GM10266 (cell line): ENCODE measurements around the gene PAGR1.
"Not testable (repeated sequence)": the region's sequence is repeated elsewhere in the genome, so short reads cannot be mapped to it uniquely, and the experiment has no call there.

Experiments
- DNase-seq: peaks from one replicate; pipeline ENCODE4 v3.0.0; 2012; ENCODE audit errors: extremely low spot score
- CTCF ChIP-seq: IDR thresholded peaks from 2 replicates; pipeline ENCODE4 v1.5.1; 2012; ENCODE audit warnings: mild to moderate bottlenecking, low read depth; ENCODE audit not compliant: control insufficient read depth, insufficient read depth; ENCODE audit errors: missing control alignments

PAGR1 gene

GRCh38 chr16:29789775-29790182, 26.2 kb upstream of the PAGR1 start:
- no peak for TF ChIP-seq CTCF
- no peak for DNase-seq

DNA sequence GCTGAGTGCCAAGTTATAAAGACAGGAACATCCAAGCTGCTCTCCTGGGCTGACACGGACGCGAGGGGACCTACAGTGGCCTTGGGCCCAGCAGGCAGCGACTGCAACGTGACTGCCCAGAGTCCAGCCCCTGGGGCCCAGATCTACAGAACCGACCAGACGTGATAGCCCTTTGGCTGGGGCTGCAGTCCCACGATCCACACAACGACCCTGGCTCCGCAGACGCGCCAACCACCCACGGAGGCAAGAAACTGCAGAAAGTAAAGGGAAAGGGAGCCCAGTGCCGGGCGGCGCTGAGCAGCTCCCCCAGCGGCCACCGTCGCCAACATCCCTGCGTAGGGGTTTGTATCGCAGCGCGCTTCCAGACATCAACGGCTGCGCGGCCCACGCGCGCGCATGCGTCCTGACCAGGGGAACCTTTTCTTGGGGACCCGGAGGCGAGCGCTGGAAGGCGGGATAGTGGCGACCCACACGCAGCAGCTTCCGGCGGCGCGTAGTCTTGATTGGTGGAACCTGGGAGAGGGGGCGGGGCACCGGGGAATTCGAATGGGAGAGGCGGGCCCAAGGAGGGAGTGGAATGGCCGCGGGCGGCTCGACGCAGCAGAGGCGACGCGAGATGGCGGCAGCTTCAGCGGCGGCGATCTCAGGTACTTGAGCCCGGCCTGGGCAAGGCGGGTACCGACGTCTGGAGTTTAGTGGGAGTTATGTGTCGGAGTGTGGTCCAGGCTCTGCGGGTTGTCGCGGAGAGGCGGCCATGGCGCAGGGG, 25.6 kb upstream of the PAGR1 start, which contains the start of gene KIF22:
TSS of gene KIF22 (plus strand) at position 569 of the 766 bp plus-strand sequence. CDS start at position 578, 9 bp downstream.
- peak; percentile 84 for TF ChIP-seq CTCF
- DNase-seq: peak; percentile 96

GRCh38 chr16:29790949-29791844, 24.8 kb upstream of the PAGR1 start:
- DNase-seq: no peak
- TF ChIP-seq CTCF: no peak

GRCh38 chr16:29791845-29792807, 23.8 kb upstream of the PAGR1 start:
- no peak for TF ChIP-seq CTCF
- no peak for DNase-seq

DNA sequence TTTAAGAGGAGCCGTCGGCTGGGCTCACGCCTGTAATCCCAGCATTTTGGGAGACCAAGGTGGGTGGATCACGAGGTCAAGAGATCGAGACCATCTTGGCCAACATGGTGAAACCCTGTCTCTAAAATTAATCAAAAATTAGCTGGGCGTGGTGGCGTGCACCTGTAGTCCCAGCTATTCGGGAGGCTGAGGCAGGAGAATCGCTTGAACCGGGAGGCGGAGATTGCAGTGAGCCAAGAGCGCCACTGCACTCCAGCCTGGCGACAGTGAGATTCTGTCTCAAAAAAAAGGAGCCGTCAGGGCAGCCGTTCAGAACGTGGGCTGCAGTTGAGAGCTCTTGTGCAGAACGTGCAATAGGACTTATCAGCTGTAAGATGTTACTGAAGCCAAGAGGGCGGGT, 22.8 kb upstream of the PAGR1 start:
- not testable (repeated sequence) for DNase-seq

GRCh38 chr16:29794231-29794710, 21.7 kb upstream of the PAGR1 start:
- no peak for DNase-seq
- TF ChIP-seq CTCF: no peak

DNA sequence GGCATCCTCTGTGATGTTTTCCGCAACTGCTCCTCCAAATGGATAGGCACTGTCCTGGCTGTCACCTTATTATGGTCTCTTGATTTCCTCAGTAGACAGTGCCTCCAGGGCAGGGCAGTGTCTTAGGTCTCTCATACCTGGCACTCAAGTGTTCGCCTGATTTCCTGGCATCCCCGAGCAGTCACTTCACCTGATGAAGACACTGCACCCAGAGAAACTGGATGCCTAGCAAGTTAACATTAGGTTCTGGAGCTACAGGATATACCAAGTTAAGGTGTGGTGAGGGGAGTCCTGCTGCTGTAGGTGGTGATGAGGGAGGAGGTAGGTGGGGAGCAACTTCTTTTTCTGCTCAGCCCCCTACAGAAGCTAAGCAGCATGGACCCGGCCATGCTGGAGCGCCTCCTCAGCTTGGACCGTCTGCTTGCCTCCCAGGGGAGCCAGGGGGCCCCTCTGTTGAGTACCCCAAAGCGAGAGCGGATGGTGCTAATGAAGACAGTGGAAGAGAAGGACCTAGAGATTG, 13.5 kb upstream of the PAGR1 start:
- DNase-seq: no peak
- no peak for TF ChIP-seq CTCF
